Cardiac fibroblast (primary cell): Measurements from ENCODE around the gene RGL1.
A peak's percentile ranks its signal among the peaks of the same experiment; 100 is the strongest.

ENCODE experiments used
- DNase-seq, 2 donors: peaks; one replicate each; pipeline versions ENCODE4 v3.0.0 to v3.0.0-alpha.2; 2010; ENCODE audit warnings: low read depth in 2 of 2
- H3K4me3 ChIP-seq, 2 donors: replicated peaks in 1 of 2; 1 replicate in 1 of 2; 2 replicates in 1 of 2; pipeline ENCODE4 v1.5.1; 2011; ENCODE audit warnings: low read depth in 2 of 2, low read length in 2 of 2, mild to moderate bottlenecking in 2 of 2, moderate library complexity in 1 of 2
- CTCF ChIP-seq: IDR thresholded peaks from one replicate; pipeline ENCODE4 v1.5.1; 2011; ENCODE audit warnings: low read depth, mild to moderate bottlenecking, low read length, inconsistent platforms

Gene RGL1

GRCh38 chr1:183810121-183810520, 5.2 kb downstream of the RGL1 start:
- TF ChIP-seq CTCF: no peak

DNA sequence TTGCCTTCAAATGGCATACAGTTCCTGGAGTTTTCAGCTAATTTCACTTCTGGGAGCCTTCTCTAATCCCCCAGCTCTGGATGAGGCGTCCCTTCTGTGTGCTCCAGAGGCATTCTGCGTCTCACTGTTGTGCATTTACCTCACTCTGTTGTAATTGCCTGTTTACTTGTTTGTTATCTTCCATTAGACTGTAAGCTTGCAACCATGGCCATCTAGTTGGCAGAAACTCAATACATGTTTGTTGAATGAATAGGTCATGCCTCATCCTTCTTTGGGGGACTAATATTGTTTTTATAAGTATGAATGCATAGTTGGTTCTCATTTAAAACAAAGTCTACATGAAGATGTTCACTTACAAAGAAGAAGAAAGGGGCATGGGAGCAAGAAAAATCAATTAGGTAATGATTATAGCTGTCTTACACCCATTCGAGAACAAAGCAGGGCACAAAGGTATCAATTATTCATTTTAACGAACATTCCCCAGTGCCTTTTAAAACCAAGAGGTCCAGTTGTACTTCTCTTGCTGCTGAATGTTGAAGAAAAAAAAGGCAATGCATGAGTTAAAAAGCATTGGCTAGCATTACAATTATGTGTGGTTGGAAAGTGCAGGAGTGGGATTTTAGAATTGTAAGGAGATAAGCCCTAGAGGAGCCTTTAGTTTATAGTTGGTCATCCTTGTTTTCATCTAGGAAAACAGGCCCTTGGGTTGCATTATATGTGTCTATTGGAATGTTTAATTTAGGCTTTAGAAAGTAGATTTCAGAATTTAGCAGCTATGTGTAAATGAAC, 6.0 kb downstream of the RGL1 start:
- DNase-seq: peak; percentile 28 to 83
- TF ChIP-seq CTCF: no peak
- no peak overlapping the region for H3K4me3 ChIP-seq

More at GRCh38 chr1:183810121-183810520, 5.2 kb downstream of the RGL1 start:
- no peak overlapping the region for H3K4me3 ChIP-seq
- DNase-seq: peak in 1 of 2 donors; percentile 29

GRCh38 chr1:183812128-183812527, 7.2 kb downstream of the RGL1 start:
- no peak overlapping the region for H3K4me3 ChIP-seq
- peak; percentile 22 to 72 for DNase-seq
- no peak for TF ChIP-seq CTCF

DNA sequence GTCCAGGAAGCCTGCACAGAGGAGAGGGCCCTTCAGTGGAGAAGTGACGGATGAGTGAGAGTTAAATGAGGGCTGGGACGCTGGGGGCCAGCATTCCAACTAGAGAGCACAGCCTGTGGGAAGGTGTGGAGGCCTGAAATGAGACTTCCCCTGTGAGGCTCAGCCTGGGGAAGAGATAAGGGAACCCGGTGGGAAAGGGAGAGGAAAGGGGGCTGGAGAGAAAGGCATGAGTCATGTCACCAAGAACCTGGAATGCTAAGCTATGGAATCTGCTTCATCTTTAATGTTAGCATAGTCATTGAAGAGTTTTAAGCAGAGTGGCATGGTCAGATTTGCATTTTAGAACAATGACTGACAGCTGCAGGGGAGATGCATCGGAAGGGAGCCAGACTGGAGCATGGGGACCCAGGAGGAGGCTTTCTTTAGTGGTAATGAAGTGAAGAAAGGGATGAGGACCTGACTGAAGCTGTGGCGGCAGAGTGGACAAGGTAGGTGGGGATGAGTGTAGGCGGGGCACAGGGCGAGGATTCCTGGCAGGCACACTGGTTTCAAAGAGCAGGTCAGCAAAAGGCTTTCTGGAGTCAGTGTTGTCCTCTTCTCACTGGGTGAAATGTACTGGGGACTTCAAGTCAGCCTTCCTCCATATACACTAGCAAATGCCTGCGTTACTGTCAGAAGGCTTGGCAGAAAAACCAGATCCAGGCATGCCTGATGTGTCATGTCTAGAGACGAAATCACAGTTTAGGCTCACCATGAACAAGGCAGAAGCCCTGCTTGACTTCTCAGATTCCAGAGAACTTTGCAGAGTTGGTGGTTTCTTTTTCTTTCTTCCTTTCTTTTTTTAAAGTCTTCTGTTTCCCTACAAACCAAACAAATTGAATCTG, 8.0 kb downstream of the RGL1 start:
- TF ChIP-seq CTCF: no peak
- peak; percentile 69 to 75 for DNase-seq

GRCh38 chr1:183814121-183814681, 9.3 kb downstream of the RGL1 start:
- no peak for DNase-seq
- H3K4me3 ChIP-seq: no peak overlapping the region
- TF ChIP-seq CTCF: no peak

More for the DNA sequence above, 8.0 kb downstream of the RGL1 start:
- no peak overlapping the region for H3K4me3 ChIP-seq

DNA sequence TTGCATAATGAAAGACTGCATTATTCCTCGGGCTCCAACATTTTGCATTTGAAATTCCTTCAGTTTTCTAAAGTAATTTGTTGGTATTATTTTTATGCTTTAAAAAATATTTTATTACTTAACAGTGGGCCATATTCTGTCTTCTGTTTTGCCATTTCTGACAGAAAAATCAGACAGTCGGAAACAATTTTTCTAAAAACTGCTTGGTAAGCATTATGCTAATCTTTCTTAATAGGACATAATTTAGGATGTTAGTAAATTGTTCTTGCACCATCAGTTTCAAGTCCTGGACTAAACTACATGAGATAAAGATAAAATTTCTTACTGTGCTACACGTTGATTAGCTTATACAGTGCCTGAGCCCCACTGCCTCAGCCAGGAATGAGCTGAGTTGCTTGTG, 11.2 kb downstream of the RGL1 start:
- DNase-seq: no peak
- no peak overlapping the region for H3K4me3 ChIP-seq
- no peak for TF ChIP-seq CTCF
